DOHH2 (cell line): ENCODE data around the gene RASAL1.

Experiments used
- H3F3A ChIP-seq: fragments of 200-600 bp; sonication (generic), shearing (Covaris generic); 2 replicates; pipeline ENCODE4 v1.6.0; 2016; ENCODE audit warnings: antibody characterized with exemption, mild to moderate bottlenecking; ENCODE audit not compliant: control insufficient read depth, insufficient read depth
- H3K27ac ChIP-seq: fragments of 200-600 bp; sonication (generic); 2 replicates; pipeline ENCODE4 v1.5.1; 2014; ENCODE audit warnings: low read depth, mild to moderate bottlenecking, low read length, moderate library complexity
- H3K27me3 ChIP-seq: fragments of 200-600 bp; sonication (generic); 2 replicates; pipeline ENCODE4 v1.6.1; 2014; ENCODE audit warnings: mild to moderate bottlenecking, low read length, mixed read lengths; ENCODE audit not compliant: control insufficient read depth
- H3K36me3 ChIP-seq: fragments of 200-600 bp; sonication (generic); 2 replicates; pipeline ENCODE4 v1.6.1; 2014; ENCODE audit warnings: mild to moderate bottlenecking, low read length, moderate library complexity, mixed read lengths; ENCODE audit not compliant: control insufficient read depth
- H3K4me1 ChIP-seq: fragments of 200-600 bp; sonication (generic); 2 replicates; pipeline ENCODE4 v1.6.1; 2014; ENCODE audit warnings: mild to moderate bottlenecking, low read length, mixed read lengths; ENCODE audit not compliant: control insufficient read depth
- H3K4me2 ChIP-seq: fragments of 200-600 bp; sonication (generic); 2 replicates; pipeline ENCODE4 v1.6.0; 2014; ENCODE audit warnings: mild to moderate bottlenecking, low read length, moderate library complexity
- H3K4me3 ChIP-seq: fragments of 200-600 bp; sonication (generic); 2 replicates; pipeline ENCODE4 v1.5.1; 2014; ENCODE audit warnings: mild to moderate bottlenecking, low read length, mixed read lengths
- H3K79me2 ChIP-seq: fragments of 200-600 bp; sonication (generic); 2 replicates; pipeline ENCODE4 v1.6.1; 2014; ENCODE audit warnings: mild to moderate bottlenecking, low read length, mixed read lengths; ENCODE audit not compliant: control insufficient read depth
- H3K9me2 ChIP-seq: fragments of 200-600 bp; sonication (generic); replicated peaks from 2 replicates; pipeline ENCODE4 v1.6.1; 2014; ENCODE audit warnings: mild to moderate bottlenecking, low read length, mixed read lengths; ENCODE audit not compliant: control insufficient read depth
- H3K9me3 ChIP-seq: fragments of 200-600 bp; sonication (generic); 2 replicates; pipeline ENCODE4 v1.6.1; 2014; ENCODE audit warnings: antibody characterized with exemption, low read length, mixed read lengths; ENCODE audit not compliant: control insufficient read depth, insufficient read depth
- H4K20me1 ChIP-seq: fragments of 200-600 bp; sonication (generic); 2 replicates; pipeline ENCODE4 v1.6.0; 2014; ENCODE audit warnings: low read depth, mild to moderate bottlenecking, antibody characterized with exemption, low read length, moderate library complexity; ENCODE audit not compliant: control insufficient read depth, insufficient read depth
- CTCF ChIP-seq: fragments of 200-600 bp; sonication (generic); IDR thresholded peaks from one replicate; pipeline ENCODE4 v1.5.1; 2014; ENCODE audit warnings: antibody characterized with exemption, mild to moderate bottlenecking, low read depth, low read length; ENCODE audit not compliant: poor library complexity, severe bottlenecking
- EZH2phosphoT487 ChIP-seq: fragments of 200-600 bp; sonication (generic); IDR thresholded peaks from 2 replicates; pipeline ENCODE4 v1.6.1; 2017; ENCODE audit warnings: borderline replicate concordance, mild to moderate bottlenecking, antibody characterized with exemption, low read length, moderate library complexity, mixed read lengths

RASAL1 gene

GRCh38 chr12:113094738-113095137 is 40.8 kb downstream of the RASAL1 start:
- H3K4me3 ChIP-seq, result no peak overlapping the region
- H3K27me3 ChIP-seq, result no peaks in the 10 kb centered on the region
- H3F3A ChIP-seq, result peaks cover 76% of the 10 kb centered on the region
- H3K9me2 ChIP-seq, result no peaks in the 10 kb centered on the region
- H3K9me3 ChIP-seq, result no peaks in the 10 kb centered on the region
- TF ChIP-seq EZH2phosphoT487, result no peak
- no peak overlapping the region for H3K4me2 ChIP-seq
- peaks cover 95% of the 10 kb centered on the region for H3K36me3 ChIP-seq
- peaks cover 37% of the 10 kb centered on the region for H3K79me2 ChIP-seq
- H3K4me1 ChIP-seq, result peaks cover 96% of the 10 kb centered on the region
- 0 out of 2 replicates have a peak overlapping the region, but pooled peaks have one; percentile 40 for H3K27ac ChIP-seq
- H4K20me1 ChIP-seq, result no peaks in the 10 kb centered on the region

- peaks cover 75% of the 10 kb centered on the region for H3F3A ChIP-seq
- H3K27ac ChIP-seq, result no peak overlapping the region; the same call in 1 of the 2 replicates
- H3K27me3 ChIP-seq, result no peaks in the 10 kb centered on the region
- no peak overlapping the region for H3K4me3 ChIP-seq
- no peaks in the 10 kb centered on the region for H3K9me3 ChIP-seq
- TF ChIP-seq CTCF, result no peak
- no peak for TF ChIP-seq EZH2phosphoT487
- no peaks in the 10 kb centered on the region for H4K20me1 ChIP-seq
- H3K36me3 ChIP-seq, result peaks cover 98% of the 10 kb centered on the region
- peaks cover 96% of the 10 kb centered on the region for H3K4me1 ChIP-seq
- no peak overlapping the region for H3K4me2 ChIP-seq
- no peaks in the 10 kb centered on the region for H3K9me2 ChIP-seq
- H3K79me2 ChIP-seq, result peaks cover 49% of the 10 kb centered on the region
Observed at GRCh38 chr12:113093409-113094101, 42.0 kb downstream of the RASAL1 start.

- H3K27ac ChIP-seq, result peak overlapping the region; percentile 97
- no peaks in the 10 kb centered on the region for H3K9me3 ChIP-seq
- H3K4me2 ChIP-seq, result peak overlapping the region; percentile 98
- H4K20me1 ChIP-seq, result no peaks in the 10 kb centered on the region
- peaks cover 75% of the 10 kb centered on the region for H3F3A ChIP-seq
- H3K4me3 ChIP-seq, result no peak overlapping the region
- H3K27me3 ChIP-seq, result no peaks in the 10 kb centered on the region
- H3K9me2 ChIP-seq, result no peaks in the 10 kb centered on the region
- peaks cover 98% of the 10 kb centered on the region for H3K36me3 ChIP-seq
- peaks cover 96% of the 10 kb centered on the region for H3K4me1 ChIP-seq
- H3K79me2 ChIP-seq, result peaks cover 56% of the 10 kb centered on the region
- TF ChIP-seq CTCF (peak; percentile 74), EZH2phosphoT487 (no peak)
Observed at GRCh38 chr12:113092607-113093408, 42.8 kb downstream of the RASAL1 start.
